K562 (cell line): ENCODE results near the gene NOM1. TPM values are rescaled to one million over a fixed set of nuclear protein-coding genes. Genes with fewer than 3 reads are reported as not detected.

ENCODE experiments used
- ADNP ChIP-seq: fragments of 200-800 bp; sonication (Bioruptor generic); IDR thresholded peaks from 2 replicates; pipeline ENCODE4 v1.6.1; 2016; ENCODE audit warnings: missing genetic modification characterization, missing compliant biosample characterization
- BCOR ChIP-seq: fragments of 450-650 bp; IDR thresholded peaks from 2 replicates; pipeline ENCODE4 v1.6.1; 2016
- DIDO1 ChIP-seq: fragments of 450-650 bp; IDR thresholded peaks from 2 replicates; pipeline ENCODE4 v1.6.1; 2016; ENCODE audit warnings: low read depth, missing biosample characterization, missing genetic modification characterization
- DPF2 ChIP-seq: fragments of 450-650 bp; IDR thresholded peaks from 2 replicates; pipeline ENCODE4 v1.6.1; 2016
- HDGF ChIP-seq: fragments of 450-650 bp; IDR thresholded peaks from 2 replicates; pipeline ENCODE4 v1.6.1; 2016
- IRF2 ChIP-seq: sonication (generic); formaldehyde crosslinking; IDR thresholded peaks from 2 replicates; pipeline ENCODE4 v1.8.1; 2022; ENCODE audit warnings: mild to moderate bottlenecking, missing genetic modification reagents
- LCOR ChIP-seq: sonication (generic); formaldehyde crosslinking; IDR thresholded peaks from 2 replicates; pipeline ENCODE4 v1.8.0; 2022; ENCODE audit warnings: mild to moderate bottlenecking, missing genetic modification reagents
- MEIS2 ChIP-seq: fragments of 450-650 bp; IDR thresholded peaks from 2 replicates; pipeline ENCODE4 v1.6.1; 2014; ENCODE audit warnings: mild to moderate bottlenecking; ENCODE audit not compliant: partially characterized antibody
- MTA2 ChIP-seq: fragments of 450-650 bp; IDR thresholded peaks from 2 replicates; pipeline ENCODE4 v1.6.1; 2016; ENCODE audit warnings: low read depth
- MYBL2 ChIP-seq, 2 experiments: fragments of 450-650 bp in 1 of 2; sonication (generic) in 1 of 2; formaldehyde crosslinking in 1 of 2; IDR thresholded peaks; 2 replicates each; pipeline versions ENCODE4 v1.6.1 to v1.8.1; 2017 to 2022; ENCODE audit warnings: borderline replicate concordance in 1 of 2, inconsistent platforms in 1 of 2, low read depth in 1 of 2, mild to moderate bottlenecking in 1 of 2, missing genetic modification reagents in 1 of 2, moderate library complexity in 1 of 2
- PHF21A ChIP-seq: fragments of 450-650 bp; IDR thresholded peaks from 2 replicates; pipeline ENCODE4 v1.6.1; 2017; ENCODE audit warnings: low read depth, borderline replicate concordance
- SIN3A ChIP-seq, 2 experiments: fragments of 150-350 bp in 1 of 2; IDR thresholded peaks; 2 replicates each; pipeline ENCODE4 v1.6.1; 2011 to 2016; ENCODE audit warnings: borderline replicate concordance in 2 of 2, low read depth in 2 of 2, low read length in 2 of 2, mild to moderate bottlenecking in 2 of 2, moderate library complexity in 2 of 2; ENCODE audit not compliant: control insufficient read depth in 1 of 2
- SMARCA4 ChIP-seq: fragments of 450-650 bp; IDR thresholded peaks from 2 replicates; pipeline ENCODE4 v1.6.1; 2016
- SPI1 ChIP-seq: IDR thresholded peaks from 2 replicates; pipeline ENCODE4 v1.6.1; 2011; ENCODE audit warnings: low read depth, low read length, control low read depth, borderline replicate concordance
- STAT6 ChIP-seq: sonication (generic); formaldehyde crosslinking; IDR thresholded peaks from 2 replicates; pipeline ENCODE4 v1.8.1; 2023; ENCODE audit warnings: mild to moderate bottlenecking, missing genetic modification reagents
- TOE1 ChIP-seq, 2 experiments: fragments of 450-650 bp in 1 of 2; sonication (generic) in 1 of 2; formaldehyde crosslinking in 1 of 2; IDR thresholded peaks; 2 replicates each; pipeline versions ENCODE4 v1.7.1 to v1.8.0; 2016 to 2022; ENCODE audit warnings: borderline replicate concordance in 2 of 2, mild to moderate bottlenecking in 2 of 2, antibody characterized with exemption in 1 of 2, inconsistent platforms in 1 of 2, low read depth in 1 of 2, missing genetic modification reagents in 1 of 2, moderate library complexity in 1 of 2
- ZBTB43 ChIP-seq: sonication (generic); formaldehyde crosslinking; IDR thresholded peaks from 2 replicates; pipeline ENCODE4 v1.8.0; 2023; ENCODE audit warnings: mild to moderate bottlenecking, missing genetic modification reagents
- ZKSCAN3 ChIP-seq: fragments of 250-450 bp; sonication (Bioruptor Pico); IDR thresholded peaks from 2 replicates; pipeline ENCODE4 v1.4.0; 2020
- ZNF263 ChIP-seq: sonication (generic); formaldehyde crosslinking; IDR thresholded peaks from 2 replicates; pipeline ENCODE4 v1.8.0; 2022; ENCODE audit warnings: mild to moderate bottlenecking, missing genetic modification reagents, borderline replicate concordance
- ZNF518B ChIP-seq: fragments of 250-450 bp; sonication (Bioruptor Pico); IDR thresholded peaks from 2 replicates; pipeline ENCODE4 v1.5.0; 2021; ENCODE audit warnings: mild to moderate bottlenecking, moderate library complexity
- polyA plus RNA-seq, 8 experiments: library from polyadenylated mRNA; depleted of rRNA in 4 of 8; stranded (reverse) in 5 of 8; unstranded in 3 of 8; fragments of >200 nt; fragmentation: Nextera tagmentation in 2 of 8; fragmentation: Illumina TruSeq in 1 of 8; extraction: Ambion mirVana in 2 of 8; extraction: Trizol in 1 of 8; gene quantifications; 2 replicates each; pipeline versions ENCODE4 v1.2.1 to v1.2.3, GENCODE V29; 2011 to 2014; ENCODE audit warnings: inconsistent platforms in 1 of 8, missing spikeins in 1 of 8
- total RNA-seq, 7 experiments: library from RNA; depleted of rRNA in 6 of 7; stranded (reverse); fragments of >200 nt in 6 of 7; fragmentation: Illumina TruSeq in 2 of 7; extraction: Trizol in 2 of 7; gene quantifications; 2 replicates each; pipeline versions ENCODE4 v1.2.1 to v1.2.3, GENCODE V29; 2011 to 2021; ENCODE audit warnings: low replicate concordance in 1 of 7

The NOM1 gene
- total and polyA plus RNA-seq, 9 of the 15 experiments (the other 6 are each of a cell fraction or from before 2014, with no cell fraction given) = 6.8 to 47.3 (median 37.4) TPM

GRCh38 chr7:156950381-156950858 lies 908 bp downstream of the NOM1 start (continued):
- peak; percentile 52; the same call in 1 of the 2 replicates for TF ChIP-seq BCOR
- TF ChIP-seq HDGF = 0 out of 2 replicates have a peak, but pooled peaks have one; percentile 57
- TF ChIP-seq ZNF518B (CRISPR knock-in tag) = no peak
- peak; percentile 28; the same call in 1 of the 2 replicates for TF ChIP-seq MTA2
- 0 out of 2 replicates have a peak, but pooled peaks have one; percentile 37 for TF ChIP-seq PHF21A
- no peak for TF ChIP-seq IRF2 (CRISPR knock-in tag)
- TF ChIP-seq DIDO1 = peak; percentile 47; the same call in 1 of the 2 replicates
- TF ChIP-seq TOE1 (IDR thresholded peaks at IDR 0.05; ENCODE audit: borderline replicate concordance) = peak; percentile 71; the same call in 1 of the 2 replicates
- no peak for TF ChIP-seq TOE1 (CRISPR knock-in tag; IDR thresholded peaks at IDR 0.05; ENCODE audit: borderline replicate concordance, low read depth)
- TF ChIP-seq LCOR = 0 out of 2 replicates have a peak, but pooled peaks have one; percentile 4
- TF ChIP-seq ZKSCAN3 = no peak
- peak in 1 of 2 experiments; percentile 36; a peak in 1 of 4 replicates for TF ChIP-seq SIN3A (IDR thresholded peaks at IDR 0.05; ENCODE audit: borderline replicate concordance in 2 of 2, control insufficient read depth in 1 of 2, low read depth in 2 of 2, low read length in 2 of 2)
- TF ChIP-seq ADNP (tag) = no peak
- peak; percentile 50; the same call in 1 of the 2 replicates for TF ChIP-seq SPI1
- TF ChIP-seq ZBTB43 (CRISPR knock-in tag) = 0 out of 2 replicates have a peak, but pooled peaks have one; percentile 15
- peak; percentile 75 for TF ChIP-seq ZNF263 (CRISPR knock-in tag)
- peak; percentile 52; the same call in 1 of the 2 replicates for TF ChIP-seq SMARCA4
- peak; percentile 30; the same call in 1 of the 2 replicates for TF ChIP-seq DPF2
- TF ChIP-seq MYBL2 (IDR thresholded peaks at IDR 0.05; ENCODE audit: low read depth) = peak; percentile 36; the same call in 1 of the 2 replicates
- no peak for TF ChIP-seq MYBL2 (CRISPR knock-in tag; IDR thresholded peaks at IDR 0.05; ENCODE audit: borderline replicate concordance)
- no peak for TF ChIP-seq STAT6 (CRISPR knock-in tag)
- no peak for TF ChIP-seq MEIS2
